GM12872 (cell line): Measurements from ENCODE around the gene UCKL1.

ENCODE experiments used
- CTCF ChIP-seq: IDR thresholded peaks from 3 replicates; pipeline ENCODE4 v1.5.1; 2011; ENCODE audit warnings: low read depth, mild to moderate bottlenecking, low read length, moderate library complexity; ENCODE audit not compliant: insufficient read depth

Gene UCKL1

GRCh38 chr20:63951398-63952209, 4.6 kb downstream of the UCKL1 start:
- TF ChIP-seq CTCF: no peak

GRCh38 chr20:63950701-63951397, 5.4 kb downstream of the UCKL1 start:
- TF ChIP-seq CTCF: no peak

GRCh38 chr20:63947638-63948456, 8.4 kb downstream of the UCKL1 start:
- TF ChIP-seq CTCF: no peak

- TF ChIP-seq CTCF: no peak
Observed at GRCh38 chr20:63946986-63947637, 9.1 kb downstream of the UCKL1 start.

- TF ChIP-seq CTCF: no peak
Observed at GRCh38 chr20:63945921-63946920, 10.0 kb downstream of the UCKL1 start.

GRCh38 chr20:63945031-63945658, 11.1 kb downstream of the UCKL1 start:
- TF ChIP-seq CTCF: no peak
